SK-N-MC (cell line): ENCODE results near the gene RGMA.

Source experiments
- DNase-seq: peaks from one replicate; pipeline ENCODE4 v3.0.0-alpha.2; 2011; ENCODE audit warnings: low read depth, low spot score
- H3K27ac ChIP-seq: fragments of 200-600 bp; sonication (generic); 2 replicates; pipeline ENCODE4 v1.5.1; 2016; ENCODE audit warnings: mixed run types
- H3K36me3 ChIP-seq: fragments of 200-600 bp; sonication (generic); 2 replicates; pipeline ENCODE4 v1.6.1; 2017; ENCODE audit warnings: antibody characterized with exemption, low read length, mixed read lengths; ENCODE audit not compliant: insufficient read depth
- H3K4me3 ChIP-seq: fragments of 200-600 bp; sonication (generic); 2 replicates; pipeline ENCODE4 v1.5.1; 2016
- H3K9ac ChIP-seq: fragments of 200-600 bp; sonication (generic); 2 replicates; pipeline ENCODE4 v1.8.0; 2017; ENCODE audit warnings: mixed run types, mixed read lengths; ENCODE audit not compliant: insufficient read length
- H3K9me3 ChIP-seq: fragments of 200-600 bp; sonication (generic); 2 replicates; pipeline ENCODE4 v1.6.1; 2017; ENCODE audit warnings: low read depth, mild to moderate bottlenecking, antibody characterized with exemption, low read length, moderate library complexity, mixed read lengths
- EZH2 ChIP-seq: fragments of 200-600 bp; sonication (generic); IDR thresholded peaks from one replicate; pipeline ENCODE4 v1.6.1; 2017; ENCODE audit warnings: antibody characterized with exemption
- FOXP2 ChIP-seq: optimal IDR thresholded peaks from 2 replicates; pipeline ENCODE3; 2011; ENCODE audit warnings: mild to moderate bottlenecking, moderate library complexity; ENCODE audit not compliant: insufficient read depth; ENCODE audit errors: extremely low read length, control extremely low read depth
- POLR2AphosphoS5 ChIP-seq: IDR thresholded peaks from 2 replicates; pipeline ENCODE4 v1.6.1; 2012; ENCODE audit warnings: mild to moderate bottlenecking, low read depth, low read length, borderline replicate concordance

RGMA gene

GRCh38 chr15:93126599-93126998, 37.6 kb upstream of the RGMA start:
- H3K27ac ChIP-seq, result no peak overlapping the region
- no peaks in the 10 kb centered on the region for H3K9me3 ChIP-seq
- TF ChIP-seq EZH2 (no peak), POLR2AphosphoS5 (no peak), FOXP2 (no peak)
- H3K4me3 ChIP-seq, result no peak overlapping the region
- H3K9ac ChIP-seq, result no peak overlapping the region
- H3K36me3 ChIP-seq, result no peaks in the 10 kb centered on the region
- no peak for DNase-seq

DNA sequence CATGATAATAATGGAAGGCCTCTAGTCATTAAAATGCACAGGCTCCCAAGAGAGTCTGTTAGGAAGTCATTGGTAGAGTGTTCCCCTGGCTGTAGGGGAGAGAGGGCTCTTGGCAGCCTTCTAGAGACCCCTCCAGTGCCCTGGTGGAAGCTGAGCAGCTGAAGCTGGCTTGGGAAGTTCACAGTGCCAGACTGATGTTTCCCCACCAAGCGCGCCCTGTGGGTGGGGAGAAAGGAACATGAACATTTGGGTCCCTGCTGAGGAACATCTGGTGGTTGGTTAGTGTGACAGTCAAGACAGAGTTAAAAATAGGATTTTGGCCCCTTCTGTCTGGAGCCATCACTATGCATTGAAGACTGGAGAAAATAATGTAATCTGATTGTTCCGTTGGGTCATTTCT, 37.1 kb upstream of the RGMA start:
- no peaks in the 10 kb centered on the region for H3K36me3 ChIP-seq
- no peak for DNase-seq
- TF ChIP-seq POLR2AphosphoS5 (no peak), EZH2 (no peak), FOXP2 (no peak)

DNA sequence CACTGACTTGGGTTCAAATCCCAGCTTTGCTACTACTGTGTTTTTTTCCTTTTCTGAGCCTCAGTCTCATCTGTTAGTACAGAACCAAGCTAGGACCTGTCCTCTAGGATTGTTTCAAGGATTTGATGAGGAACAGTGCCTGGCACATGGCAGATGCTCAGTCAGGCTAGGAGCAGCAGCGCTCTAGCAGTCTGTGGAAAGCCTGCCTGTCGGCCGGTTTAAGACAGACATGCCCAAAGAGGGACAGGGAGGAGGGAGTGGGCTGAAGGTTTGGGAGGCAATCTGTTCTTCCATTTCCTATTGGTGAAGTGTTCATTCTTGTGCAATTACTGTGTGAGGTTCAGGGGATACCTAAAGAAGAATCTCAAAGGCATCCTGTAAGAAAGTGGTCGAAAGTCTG, 35.1 kb upstream of the RGMA start:
- Histone ChIP-seq H3K9ac (no peak overlapping the region), H3K36me3 (no peaks in the 10 kb centered on the region), H3K4me3 (no peak overlapping the region), H3K27ac (no peak overlapping the region), H3K9me3 (no peaks in the 10 kb centered on the region)
- no peak for DNase-seq
- no peak for TF ChIP-seq EZH2
- TF ChIP-seq POLR2AphosphoS5, result no peak
- no peak for TF ChIP-seq FOXP2

More for the DNA sequence above, 37.1 kb upstream of the RGMA start:
- no peak overlapping the region for H3K27ac ChIP-seq
- H3K9me3 ChIP-seq, result no peaks in the 10 kb centered on the region
- H3K9ac ChIP-seq, result no peak overlapping the region
- no peak overlapping the region for H3K4me3 ChIP-seq

GRCh38 chr15:93121973-93122910, 33.2 kb upstream of the RGMA start:
- Histone ChIP-seq H3K36me3 (no peaks in the 10 kb centered on the region), H3K4me3 (no peak overlapping the region), H3K27ac (no peak overlapping the region), H3K9me3 (no peaks in the 10 kb centered on the region), H3K9ac (no peak overlapping the region)
- no peak for DNase-seq
- no peak for TF ChIP-seq POLR2AphosphoS5
- TF ChIP-seq EZH2, result no peak
- TF ChIP-seq FOXP2, result no peak

DNA sequence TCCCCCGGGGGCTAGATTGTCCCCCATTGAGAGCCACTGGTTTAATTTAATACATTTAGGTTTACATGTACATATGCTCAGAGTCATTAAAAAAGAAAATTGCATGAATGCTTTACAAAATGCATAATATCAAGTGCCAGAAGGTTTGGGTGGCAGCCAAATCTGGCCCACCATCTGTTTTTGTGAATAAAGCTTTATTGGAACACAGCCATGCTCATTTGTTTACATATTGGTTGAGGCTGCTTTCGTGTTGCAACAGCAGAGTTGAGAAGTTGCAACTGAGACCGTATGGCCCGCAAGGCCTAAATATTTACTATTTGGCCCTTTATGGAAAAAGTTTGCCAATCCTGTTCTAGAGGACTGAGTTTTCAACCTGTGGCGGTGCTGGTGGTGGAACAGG, 32.1 kb upstream of the RGMA start:
- Histone ChIP-seq H3K4me3 (no peak overlapping the region), H3K9ac (no peak overlapping the region), H3K36me3 (no peaks in the 10 kb centered on the region), H3K27ac (peak overlapping the region; percentile 28; the same call in 1 of the 2 replicates), H3K9me3 (no peaks in the 10 kb centered on the region)
- TF ChIP-seq EZH2 (no peak), POLR2AphosphoS5 (no peak), FOXP2 (no peak)
- peak; percentile 20 for DNase-seq

DNA sequence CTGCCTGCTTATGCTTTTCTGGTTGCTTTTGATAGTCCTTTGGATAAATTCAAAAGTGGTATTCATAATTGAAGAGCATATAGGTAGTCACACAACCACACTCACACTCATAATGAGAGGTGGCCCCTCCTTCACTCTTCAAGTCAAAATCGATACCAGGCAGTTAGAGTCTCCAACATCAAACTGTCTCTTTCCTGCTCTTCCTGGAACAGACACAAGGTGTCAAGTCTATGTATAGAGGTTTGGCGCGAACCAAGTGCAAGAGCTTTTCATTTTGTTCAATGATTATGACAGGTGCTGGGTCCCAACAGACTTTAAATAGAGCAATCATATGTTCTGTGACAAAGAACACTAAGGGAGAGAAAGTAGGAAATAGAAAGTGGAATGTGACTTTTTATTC, 29.9 kb upstream of the RGMA start:
- H3K4me3 ChIP-seq, result no peak overlapping the region
- TF ChIP-seq POLR2AphosphoS5 (no peak), EZH2 (no peak), FOXP2 (no peak)
- no peak for DNase-seq
- H3K36me3 ChIP-seq, result no peaks in the 10 kb centered on the region
- H3K9ac ChIP-seq, result no peak overlapping the region
- H3K27ac ChIP-seq, result no peak overlapping the region
- no peaks in the 10 kb centered on the region for H3K9me3 ChIP-seq

DNA sequence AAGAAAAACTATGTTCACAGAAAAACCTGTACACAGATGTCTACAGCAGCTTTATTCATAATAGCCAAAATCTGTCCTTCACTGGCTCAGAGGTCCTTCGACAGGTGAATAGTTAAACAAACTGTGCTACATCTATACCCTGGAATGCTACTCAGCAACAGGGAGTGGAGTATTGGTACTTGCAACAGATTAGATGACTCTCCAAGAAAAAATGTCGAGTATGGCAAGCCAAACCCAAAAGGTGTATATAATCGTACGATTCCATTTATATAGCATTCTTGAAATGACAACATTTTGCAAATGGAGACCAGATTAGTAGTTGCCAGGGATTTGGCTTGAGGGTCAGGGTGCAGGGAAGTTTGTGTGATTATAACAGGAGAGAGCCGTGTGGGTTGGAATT, 22.4 kb upstream of the RGMA start:
- no peak overlapping the region for H3K27ac ChIP-seq
- H3K36me3 ChIP-seq, result no peaks in the 10 kb centered on the region
- H3K9me3 ChIP-seq, result no peaks in the 10 kb centered on the region
- TF ChIP-seq POLR2AphosphoS5 (no peak), FOXP2 (no peak), EZH2 (no peak)
- no peak overlapping the region for H3K9ac ChIP-seq
- DNase-seq, result no peak
- no peak overlapping the region for H3K4me3 ChIP-seq

DNA sequence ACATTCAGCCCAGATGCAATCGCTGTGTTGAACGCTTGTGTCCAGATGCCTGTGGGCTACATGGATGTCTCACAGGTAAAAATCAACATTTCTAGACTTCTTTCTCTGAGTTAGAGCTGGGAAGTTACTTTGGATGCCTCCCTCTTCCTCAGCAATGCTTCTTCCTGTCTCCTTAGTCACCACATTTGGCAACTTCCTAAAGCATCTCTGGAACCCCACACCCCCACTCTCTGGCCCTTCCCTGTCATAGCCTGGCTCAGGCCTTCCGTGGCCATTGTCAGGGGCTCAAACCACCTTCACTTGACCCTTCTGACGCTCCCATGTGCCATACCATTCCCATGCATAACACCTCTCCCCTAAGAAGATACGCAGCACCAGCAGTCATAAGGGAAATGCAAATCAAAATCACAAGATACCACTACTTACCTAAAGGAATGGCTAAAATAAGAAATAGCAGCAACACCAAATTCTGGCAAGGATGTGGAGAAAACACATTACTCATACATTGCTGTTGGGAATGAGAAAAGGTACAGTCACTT, 21.6 kb upstream of the RGMA start:
- H3K36me3 ChIP-seq, result no peaks in the 10 kb centered on the region
- H3K9me3 ChIP-seq, result no peaks in the 10 kb centered on the region
- no peak for DNase-seq
- TF ChIP-seq EZH2 (no peak), POLR2AphosphoS5 (no peak), FOXP2 (no peak)
- H3K9ac ChIP-seq, result no peak overlapping the region
- no peak overlapping the region for H3K4me3 ChIP-seq
- H3K27ac ChIP-seq, result no peak overlapping the region
